ENCODE measurements around the gene SPDYE5. TPM values are rescaled to one million over a fixed set of nuclear protein-coding genes. Genes with fewer than 3 reads are reported as not detected.
"Not testable (repeated sequence)": the region's sequence is repeated elsewhere in the genome, so short reads cannot be mapped to it uniquely, and the experiment has no call there.

Gene SPDYE5
- polyA plus RNA-seq, 3 donors, result 0.20 TPM; not detected in 2

- H3K36me3 Mint-ChIP-seq, result peaks cover 10 to 13% of the 10 kb centered on the region in 2 donors
- H3K27me3 ChIP-seq (ENCODE audit: control insufficient read depth in 2 of 2, insufficient read depth in 2 of 2, low read length in 2 of 2); H3K9me3 ChIP-seq (replicated peaks in 1 of 2; ENCODE audit: control insufficient read depth in 1 of 2, insufficient read depth in 1 of 2, low read length in 2 of 2); H3K9me3 Mint-ChIP-seq; H3K4me1 ChIP-seq (ENCODE audit: control insufficient read depth in 1 of 2, insufficient read depth in 2 of 2, low read length in 2 of 2); H4K20me1 ChIP-seq (ENCODE audit: insufficient read depth, low read length); H3K79me2 ChIP-seq (ENCODE audit: insufficient read depth, low read length); intact Hi-C loops (cut with micrococcal nuclease); H3K27me3 Mint-ChIP-seq (ENCODE audit: low read depth in 3 of 3); H3K36me3 ChIP-seq (replicated peaks in 1 of 2; ENCODE audit: control insufficient read depth in 1 of 2, insufficient read depth in 2 of 2, low read length in 2 of 2): not testable (repeated sequence)
- H3K4me2 ChIP-seq (replicated peaks; ENCODE audit: extremely low read depth, low read length, poor library complexity, severe bottlenecking), result peak within 1 kb of the TSS; percentile 65
- peak within 1 kb of the TSS; percentile 89 for H2AFZ ChIP-seq (ENCODE audit: insufficient read depth, low read depth, low read length, poor library complexity, severe bottlenecking)
- peak within 1 kb of the TSS; percentile 75 for H3K9ac ChIP-seq (ENCODE audit: insufficient read depth, low read length, poor library complexity, severe bottlenecking)
- peak within 1 kb of the TSS; percentile 91 to 97 for H3K4me3 Mint-ChIP-seq
- H3K4me3 ChIP-seq (replicated peaks in 1 of 3; ENCODE audit: low read depth in 2 of 3, low read length in 3 of 3), result peak within 1 kb of the TSS; percentile 45 to 91 (median 84)
- H3K27ac ChIP-seq (ENCODE audit: low read depth in 1 of 2, low read length in 2 of 2), result peak within 1 kb of the TSS in 1 of 2 donors; percentile 53
- peak; percentile 58 to 74 (median 70) for DNase-seq
- peaks cover 11% of the 10 kb centered on the region for H3K4me1 Mint-ChIP-seq
- WGBS (ENCODE audit: insufficient coverage), result under 1% methylated on average over 46 of the region's 49 CpGs
- H3K27ac Mint-ChIP-seq, result peak within 1 kb of the TSS; percentile 58 to 88 (median 82)
Observed at GRCh38 chr7:75485979-75486643, 6.0 kb upstream of the SPDYE5 start, which contains the start of gene POM121C. Gene POM121C, minus strand, starts transcription at chr7:75486299. Its CDS starts 44,803 bp downstream, at chr7:75441496.

GRCh38 chr7:75509033-75509432 is 16.9 kb downstream of the SPDYE5 start:
- H3K4me2 ChIP-seq (replicated peaks; ENCODE audit: extremely low read depth, low read length, poor library complexity, severe bottlenecking); H3K9ac ChIP-seq (ENCODE audit: insufficient read depth, low read length, poor library complexity, severe bottlenecking); H3K79me2 ChIP-seq (ENCODE audit: insufficient read depth, low read length); H3K27ac Mint-ChIP-seq; H3K27me3 Mint-ChIP-seq (ENCODE audit: low read depth in 3 of 3); H2AFZ ChIP-seq (ENCODE audit: insufficient read depth, low read depth, low read length, poor library complexity, severe bottlenecking); H4K20me1 ChIP-seq (ENCODE audit: insufficient read depth, low read length); H3K4me1 Mint-ChIP-seq; H3K27me3 ChIP-seq (ENCODE audit: control insufficient read depth in 2 of 2, insufficient read depth in 2 of 2, low read length in 2 of 2); H3K9me3 ChIP-seq (replicated peaks in 1 of 2; ENCODE audit: control insufficient read depth in 1 of 2, insufficient read depth in 1 of 2, low read length in 2 of 2); H3K27ac ChIP-seq (ENCODE audit: low read depth in 1 of 2, low read length in 2 of 2); H3K4me3 Mint-ChIP-seq; H3K9me3 Mint-ChIP-seq; intact Hi-C loops (cut with micrococcal nuclease); DNase-seq; H3K4me1 ChIP-seq (ENCODE audit: control insufficient read depth in 1 of 2, insufficient read depth in 2 of 2, low read length in 2 of 2); H3K4me3 ChIP-seq (replicated peaks in 1 of 3; ENCODE audit: low read depth in 2 of 3, low read length in 3 of 3): not testable (repeated sequence)
- no CpG with 5 or more reads among the region's 4 CpGs for WGBS (ENCODE audit: insufficient coverage)
- H3K36me3 ChIP-seq (replicated peaks in 1 of 2; ENCODE audit: control insufficient read depth in 1 of 2, insufficient read depth in 2 of 2, low read length in 2 of 2), result peaks cover 5 to 10% of the 10 kb centered on the region in 2 donors
- H3K36me3 Mint-ChIP-seq, result peaks cover 16 to 35% of the 10 kb centered on the region in 2 donors

DNA sequence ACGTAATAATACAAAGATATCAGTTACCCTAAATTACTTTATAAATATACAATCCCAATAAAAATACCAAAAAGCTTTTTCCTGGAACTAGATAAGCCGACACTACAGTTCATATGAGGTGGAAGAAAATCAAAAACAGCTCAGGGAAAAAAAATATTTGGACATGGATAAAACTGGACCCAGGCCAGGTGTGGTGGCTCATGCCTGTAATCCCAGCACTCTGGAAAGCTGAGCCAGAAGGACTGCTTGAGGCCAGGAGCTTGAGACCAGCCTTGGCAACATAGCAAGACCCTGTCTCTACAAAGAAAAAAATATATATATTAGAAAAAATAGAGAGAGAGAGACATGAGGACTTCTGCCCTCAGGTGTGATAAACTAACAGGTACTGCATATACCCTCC is 26.7 kb downstream of the SPDYE5 start:
- H3K4me1 Mint-ChIP-seq; H4K20me1 ChIP-seq (ENCODE audit: insufficient read depth, low read length): not testable (repeated sequence)
- H3K36me3 Mint-ChIP-seq, result peaks cover 45 to 62% of the 10 kb centered on the region in 2 donors

GRCh38 chr7:75521727-75522126 is 29.6 kb downstream of the SPDYE5 start:
- peaks cover 5 to 12% (median 7%) of the 10 kb centered on the region in 7 donors for H3K9me3 Mint-ChIP-seq
- H3K4me1 Mint-ChIP-seq; H3K4me3 ChIP-seq (replicated peaks in 1 of 3; ENCODE audit: low read depth in 2 of 3, low read length in 3 of 3); H3K4me3 Mint-ChIP-seq; H3K4me1 ChIP-seq (ENCODE audit: control insufficient read depth in 1 of 2, insufficient read depth in 2 of 2, low read length in 2 of 2); H3K27me3 Mint-ChIP-seq (ENCODE audit: low read depth in 3 of 3); H3K4me2 ChIP-seq (replicated peaks; ENCODE audit: extremely low read depth, low read length, poor library complexity, severe bottlenecking); DNase-seq; H3K27me3 ChIP-seq (ENCODE audit: control insufficient read depth in 2 of 2, insufficient read depth in 2 of 2, low read length in 2 of 2); H3K27ac Mint-ChIP-seq; H3K9me3 ChIP-seq (replicated peaks in 1 of 2; ENCODE audit: control insufficient read depth in 1 of 2, insufficient read depth in 1 of 2, low read length in 2 of 2); H3K9ac ChIP-seq (ENCODE audit: insufficient read depth, low read length, poor library complexity, severe bottlenecking); H2AFZ ChIP-seq (ENCODE audit: insufficient read depth, low read depth, low read length, poor library complexity, severe bottlenecking); H3K27ac ChIP-seq (ENCODE audit: low read depth in 1 of 2, low read length in 2 of 2); intact Hi-C loops (cut with micrococcal nuclease): not testable (repeated sequence)
- peaks cover 51 to 71% of the 10 kb centered on the region in 2 donors for H3K36me3 Mint-ChIP-seq
- Histone ChIP-seq H4K20me1 (ENCODE audit: insufficient read depth, low read length) (peaks cover 15% of the 10 kb centered on the region), H3K36me3 (replicated peaks in 1 of 2; ENCODE audit: control insufficient read depth in 1 of 2, insufficient read depth in 2 of 2, low read length in 2 of 2) (peaks cover 26 to 51% of the 10 kb centered on the region in 2 donors), H3K79me2 (ENCODE audit: insufficient read depth, low read length) (peaks cover 36% of the 10 kb centered on the region)

More for the DNA sequence above, 26.7 kb downstream of the SPDYE5 start:
- no CpG with 5 or more reads among the region's 2 CpGs for WGBS (ENCODE audit: insufficient coverage)
- H3K9me3 ChIP-seq (replicated peaks in 1 of 2; ENCODE audit: control insufficient read depth in 1 of 2, insufficient read depth in 1 of 2, low read length in 2 of 2); H3K4me1 ChIP-seq (ENCODE audit: control insufficient read depth in 1 of 2, insufficient read depth in 2 of 2, low read length in 2 of 2); DNase-seq; H3K27me3 ChIP-seq (ENCODE audit: control insufficient read depth in 2 of 2, insufficient read depth in 2 of 2, low read length in 2 of 2); H3K27ac ChIP-seq (ENCODE audit: low read depth in 1 of 2, low read length in 2 of 2); H3K4me3 Mint-ChIP-seq; H3K9ac ChIP-seq (ENCODE audit: insufficient read depth, low read length, poor library complexity, severe bottlenecking); H3K4me3 ChIP-seq (replicated peaks in 1 of 3; ENCODE audit: low read depth in 2 of 3, low read length in 3 of 3); H3K4me2 ChIP-seq (replicated peaks; ENCODE audit: extremely low read depth, low read length, poor library complexity, severe bottlenecking); intact Hi-C loops (cut with micrococcal nuclease); H3K27me3 Mint-ChIP-seq (ENCODE audit: low read depth in 3 of 3); H3K27ac Mint-ChIP-seq; H2AFZ ChIP-seq (ENCODE audit: insufficient read depth, low read depth, low read length, poor library complexity, severe bottlenecking): not testable (repeated sequence)
- Histone ChIP-seq H3K79me2 (ENCODE audit: insufficient read depth, low read length) (peaks cover 16% of the 10 kb centered on the region), H3K36me3 (replicated peaks in 1 of 2; ENCODE audit: control insufficient read depth in 1 of 2, insufficient read depth in 2 of 2, low read length in 2 of 2) (peaks cover 25 to 45% of the 10 kb centered on the region in 2 donors)
- peaks cover 5 to 12% (median 7%) of the 10 kb centered on the region in 7 donors for H3K9me3 Mint-ChIP-seq
